Upper lobe of left lung (tissue), 4 donors: ENCODE measurements around the gene ASTN2.
"Not testable (repeated sequence)": the region's sequence is repeated elsewhere in the genome, so short reads cannot be mapped to it uniquely, and the experiment has no call there.

Experiments
- CTCF ChIP-seq, 6 experiments: fragments of 450-650 bp in 4 of 6; fragments of 200-600 bp in 2 of 6; sonication (generic) in 2 of 6; IDR thresholded peaks; one replicate each; pipeline ENCODE4 v1.5.1; 2016 to 2019; ENCODE audit warnings: antibody characterized with exemption in 6 of 6
- POLR2A ChIP-seq, 4 donors: fragments of 450-650 bp; IDR thresholded peaks; one replicate each; pipeline ENCODE4 v1.5.1; 2016 to 2017; ENCODE audit warnings: antibody characterized with exemption in 4 of 4, mild to moderate bottlenecking in 2 of 4

DNA sequence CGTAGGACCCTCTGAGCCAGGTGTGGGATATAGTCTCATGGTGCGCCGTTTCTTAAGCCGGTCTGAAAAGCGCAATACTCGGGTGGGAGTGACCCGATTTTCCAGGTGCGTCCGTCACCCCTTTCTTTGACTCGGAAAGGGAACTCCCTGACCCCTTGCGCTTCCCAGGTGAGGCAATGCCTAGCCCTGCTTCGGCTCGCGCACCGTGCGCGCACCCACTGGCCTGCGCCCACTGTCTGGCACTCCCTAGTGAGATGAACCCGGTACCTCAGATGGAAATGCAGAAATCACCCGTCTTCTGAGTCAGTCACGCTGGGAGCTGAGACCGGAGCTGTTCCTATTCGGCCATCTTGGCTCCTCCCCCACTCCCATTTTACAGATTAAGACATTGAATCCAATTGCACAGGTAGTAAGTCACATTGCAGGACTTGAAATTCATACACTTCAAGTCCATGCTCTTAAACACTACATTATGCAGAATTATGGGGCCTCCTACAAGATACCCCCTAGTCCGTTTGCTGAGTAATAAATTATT is 343.1 kb downstream of the ASTN2 start:
- not testable (repeated sequence) for TF ChIP-seq CTCF, POLR2A (IDR thresholded peaks at IDR 0.05)
